ENCODE measurements around the gene FGD5.

GRCh38 chr3:14957153-14957552, 138.4 kb downstream of the FGD5 start:
- TF ChIP-seq GATA3 (IDR thresholded peaks at IDR 0.05; ENCODE audit: low read depth, low read length) (no peak), GATA2 (IDR thresholded peaks at IDR 0.05; ENCODE audit: low read depth, low read length) (no peak)
